ENCODE measurements around the gene BNIP5.
"Not testable (repeated sequence)": the region's sequence is repeated elsewhere in the genome, so short reads cannot be mapped to it uniquely, and the experiment has no call there.

BNIP5 gene

DNA sequence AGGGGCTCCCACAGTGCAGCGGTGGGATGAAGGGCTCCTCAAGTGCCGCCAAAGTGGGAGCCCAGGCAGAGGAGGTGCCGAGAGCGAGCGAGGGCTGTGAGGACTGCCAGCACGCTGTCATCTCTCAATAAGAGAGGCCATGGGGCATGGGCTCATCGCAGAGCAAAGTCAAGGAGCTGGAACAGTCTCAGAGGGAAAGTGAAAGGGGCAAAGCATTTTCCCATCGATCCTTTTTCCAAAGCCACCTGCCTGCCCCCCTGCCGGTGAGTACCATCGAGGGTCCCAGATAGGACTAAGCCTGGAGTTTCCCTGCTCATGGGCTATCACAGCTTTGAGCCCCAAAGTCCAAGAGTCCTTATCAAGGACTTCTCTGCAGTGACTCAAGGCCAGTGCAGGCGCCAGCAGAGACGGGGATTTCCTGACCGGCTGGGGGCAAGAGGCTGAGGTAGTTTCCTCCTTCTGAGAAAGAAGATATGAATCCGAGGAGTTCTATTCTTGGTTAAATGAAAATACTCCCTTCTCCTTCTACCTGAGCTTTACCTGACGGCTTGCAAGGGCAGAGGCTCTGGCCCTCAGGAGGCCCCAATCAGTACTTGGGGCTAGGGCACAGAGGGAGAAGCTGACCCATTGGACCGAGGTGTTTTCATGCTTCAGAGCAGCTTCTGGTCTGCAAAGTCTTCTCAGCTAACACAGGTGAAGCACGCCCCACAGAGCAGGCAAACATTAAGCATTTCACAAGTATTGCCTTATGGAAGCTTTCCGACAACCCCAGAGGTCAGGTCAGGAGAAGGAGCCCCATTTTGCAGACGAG, 28.2 kb upstream of the BNIP5 start:
- no peak for DNase-seq

DNA sequence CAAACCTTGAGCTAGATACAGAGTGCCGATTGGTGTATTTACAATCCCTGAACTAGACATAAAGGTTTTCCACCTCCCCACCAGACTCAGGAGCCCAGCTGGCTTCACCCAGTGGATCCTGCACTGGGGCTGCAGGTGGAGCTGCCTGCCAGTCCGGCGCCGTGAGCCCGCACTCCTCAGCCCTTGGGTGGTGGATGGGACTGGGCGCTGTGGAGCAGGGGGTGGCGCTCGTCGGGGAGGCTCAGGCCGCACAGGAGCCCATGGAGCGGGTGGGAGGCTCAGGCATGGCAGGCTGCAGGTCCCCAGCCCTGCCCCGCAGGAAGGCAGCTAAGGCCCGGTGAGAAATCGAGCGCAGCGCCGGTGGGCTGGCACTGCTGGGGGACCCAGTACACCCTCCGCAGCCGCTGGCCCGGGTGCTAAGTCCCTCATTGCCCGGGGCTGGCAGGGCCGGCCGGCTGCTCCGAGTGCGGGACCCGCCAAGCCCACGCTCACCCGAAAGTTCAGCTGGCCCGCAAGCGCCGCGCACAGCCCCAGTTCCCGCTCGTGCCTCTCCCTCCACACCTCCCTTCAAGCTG, 27.5 kb upstream of the BNIP5 start:
- not testable (repeated sequence) for DNase-seq

DNA sequence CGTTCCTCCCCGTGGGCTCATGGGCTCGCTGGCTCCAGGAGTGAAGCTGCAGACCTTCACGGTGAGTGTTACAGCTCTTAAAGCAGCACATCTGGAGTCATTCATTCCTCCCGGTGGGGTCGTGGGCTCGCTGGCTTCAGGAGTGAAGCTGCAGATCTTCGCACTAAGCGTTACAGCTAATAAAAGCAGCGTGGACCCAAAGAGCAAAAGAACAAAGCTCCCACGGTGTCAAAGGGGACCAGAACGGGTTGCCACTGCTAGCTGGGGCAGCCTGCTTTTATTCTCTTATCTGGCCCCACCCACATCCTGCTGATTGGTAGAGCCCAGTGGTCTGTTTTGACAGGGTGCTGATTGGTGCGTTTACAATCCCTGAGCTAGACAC, 26.7 kb upstream of the BNIP5 start:
- DNase-seq, result not testable (repeated sequence)

DNA sequence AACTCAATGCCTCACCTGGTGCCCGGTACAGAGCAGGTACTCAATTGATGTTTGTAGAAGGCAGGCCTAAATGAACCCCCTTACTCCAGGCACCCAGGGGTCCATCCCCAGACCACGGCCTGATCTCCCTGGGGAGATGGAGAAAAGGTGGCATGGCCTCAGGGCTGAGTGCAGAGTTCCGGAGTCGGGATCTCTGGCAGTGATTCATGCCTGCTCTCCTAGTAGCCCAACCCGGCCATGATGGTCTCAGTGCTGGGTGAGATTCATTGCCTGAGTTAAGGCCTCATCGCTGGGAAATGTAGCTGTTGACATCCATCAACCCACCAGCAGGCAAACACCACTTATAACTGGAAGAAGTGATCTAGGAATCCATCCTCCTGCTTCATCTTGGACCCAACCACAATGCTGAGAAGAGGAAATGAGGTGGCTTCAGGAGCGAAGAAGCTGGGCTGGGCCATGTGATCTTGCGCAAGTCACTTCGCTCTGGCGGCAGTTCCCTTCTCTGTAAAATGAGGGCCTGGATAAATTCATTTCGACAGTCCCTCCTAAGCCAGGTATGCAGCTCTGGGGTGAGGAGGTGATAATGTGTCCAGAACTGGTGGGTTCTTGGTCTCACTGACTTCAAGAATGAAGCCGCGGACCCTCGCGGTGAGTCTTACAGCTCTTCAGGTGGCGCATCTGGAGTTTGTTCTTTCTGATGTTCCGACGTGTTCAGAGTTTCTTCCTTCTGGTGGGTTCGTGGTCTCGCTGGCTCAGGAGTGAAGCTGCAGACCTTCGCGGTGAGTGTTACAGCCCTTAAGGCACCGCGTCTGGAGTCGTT, 26.1 kb upstream of the BNIP5 start:
- DNase-seq, result no peak

DNA sequence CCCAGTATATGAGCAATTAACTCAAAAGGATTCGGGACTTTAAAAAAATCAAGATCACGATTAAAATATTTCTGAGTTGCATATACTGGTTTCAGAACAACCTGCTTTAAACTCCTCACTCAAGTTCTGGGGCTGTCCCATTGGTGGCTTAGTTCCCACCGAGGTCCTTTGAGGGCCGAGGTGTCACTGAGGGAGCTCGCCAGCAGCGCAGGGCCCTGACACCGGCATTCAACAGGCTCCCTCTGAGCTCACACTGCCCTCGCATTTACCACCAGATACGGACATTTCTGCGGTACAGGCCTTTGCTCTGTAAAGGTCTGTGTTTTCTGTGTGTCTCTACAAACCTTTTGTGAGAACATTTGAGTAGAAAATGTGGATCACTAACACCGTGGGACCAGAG, 24.4 kb upstream of the BNIP5 start:
- DNase-seq, result no peak

DNA sequence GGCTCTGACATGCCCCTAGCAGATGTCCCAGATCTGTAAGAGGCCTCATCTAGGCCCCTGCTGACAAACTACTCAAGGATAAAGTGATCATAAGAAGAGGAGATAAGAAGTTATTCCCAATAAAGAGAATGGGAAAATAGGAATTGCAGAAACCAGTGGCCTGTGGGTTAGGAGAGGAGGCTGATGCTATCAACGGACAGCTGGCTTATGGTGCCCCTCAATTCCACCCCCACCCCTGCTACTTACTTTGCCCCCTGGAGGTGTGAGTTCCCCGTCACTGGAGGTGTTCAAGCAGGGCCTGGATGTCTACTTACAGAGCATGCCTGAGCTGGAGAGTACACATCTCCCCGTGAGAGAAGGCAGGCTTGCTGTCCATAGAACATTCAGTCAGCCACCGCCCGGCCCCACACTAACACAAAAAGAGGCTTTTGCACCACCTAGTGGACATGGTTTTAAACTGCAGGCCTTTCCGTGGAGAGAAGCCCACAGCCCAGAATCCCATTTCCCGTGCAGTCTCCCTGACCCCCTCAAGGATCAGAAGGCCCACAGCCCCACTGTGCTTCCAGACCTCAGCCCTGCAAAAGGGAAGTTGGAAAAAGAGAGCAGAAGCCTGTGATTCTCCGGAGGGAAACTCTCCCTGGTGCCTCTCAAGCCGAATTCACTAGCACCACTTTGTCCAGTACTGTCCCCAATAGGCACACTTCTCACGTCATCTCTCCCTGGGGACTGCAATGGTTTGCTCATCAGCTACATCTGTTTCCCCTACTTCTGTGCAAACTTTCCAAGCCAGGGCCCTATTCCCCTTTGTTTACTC, 23.8 kb upstream of the BNIP5 start:
- peak; percentile 32 for DNase-seq

DNA sequence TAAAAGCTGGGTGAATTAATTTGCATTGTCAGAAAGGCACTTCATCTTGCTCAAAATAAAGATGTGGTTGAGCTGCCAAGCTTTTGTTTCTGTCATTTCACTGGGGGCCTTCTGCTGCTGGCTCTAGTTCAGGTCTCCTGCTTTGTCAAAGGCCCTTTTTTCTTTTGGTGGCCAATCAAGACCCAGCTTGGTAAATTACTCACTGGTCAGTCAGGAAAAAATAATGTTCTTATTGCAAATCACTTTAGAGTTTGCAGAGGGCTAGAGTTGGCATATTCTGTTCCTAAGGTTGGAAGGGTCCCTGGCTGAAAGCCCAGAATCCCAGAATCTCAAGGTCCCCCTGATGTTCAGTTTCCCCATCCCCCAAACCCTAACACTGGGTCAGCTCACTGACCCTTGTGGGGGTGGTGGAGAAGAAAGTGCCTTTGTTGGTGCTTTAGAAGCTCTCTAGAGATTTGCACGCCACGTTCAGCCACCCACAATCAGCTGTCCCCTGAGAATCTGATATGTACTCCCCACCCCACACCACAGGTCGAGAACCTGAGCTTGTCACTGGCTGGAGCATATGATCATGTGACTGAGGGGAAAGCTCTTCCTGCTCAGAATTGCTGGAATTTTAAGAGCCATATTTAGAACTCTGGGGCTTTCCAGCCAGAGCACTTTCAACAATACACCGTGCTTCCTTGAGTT, 21.7 kb upstream of the BNIP5 start:
- peak; percentile 45 for DNase-seq

DNA sequence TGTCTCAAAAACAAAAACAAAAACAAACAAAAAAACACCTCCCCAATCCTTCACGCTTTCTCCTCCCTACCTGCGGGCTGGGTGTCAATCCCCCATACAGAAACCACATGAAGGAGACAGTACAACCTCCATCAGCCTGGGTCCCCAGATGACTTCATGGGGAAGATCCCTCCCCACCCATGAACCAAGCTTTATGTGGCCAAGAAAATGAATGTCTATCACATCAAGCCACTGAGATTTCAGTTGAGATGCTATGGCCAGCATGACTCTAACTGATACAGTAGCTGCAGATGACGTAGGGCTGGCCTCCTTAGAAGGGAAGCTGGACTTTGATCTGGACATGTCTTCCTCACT, 21.2 kb upstream of the BNIP5 start:
- DNase-seq, result no peak

DNA sequence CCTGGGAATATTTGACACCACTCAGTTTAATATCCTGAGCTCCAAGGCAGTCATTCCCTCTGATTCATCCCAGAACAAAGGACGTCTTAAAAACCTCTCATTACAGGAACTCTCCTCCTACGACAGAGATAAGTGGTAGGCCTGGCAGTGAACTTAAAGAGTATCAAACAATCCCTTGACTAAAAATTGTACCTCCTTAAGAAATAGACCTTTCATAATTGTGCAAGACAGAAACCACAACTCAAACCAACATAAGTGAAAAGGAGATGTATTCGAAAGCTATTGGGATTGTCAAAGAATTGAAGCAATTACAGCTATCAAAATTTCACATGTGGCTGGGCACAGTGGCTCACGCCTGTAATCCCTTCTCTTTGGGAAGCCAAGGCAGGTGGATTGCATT, 19.1 kb upstream of the BNIP5 start:
- DNase-seq, result no peak

DNA sequence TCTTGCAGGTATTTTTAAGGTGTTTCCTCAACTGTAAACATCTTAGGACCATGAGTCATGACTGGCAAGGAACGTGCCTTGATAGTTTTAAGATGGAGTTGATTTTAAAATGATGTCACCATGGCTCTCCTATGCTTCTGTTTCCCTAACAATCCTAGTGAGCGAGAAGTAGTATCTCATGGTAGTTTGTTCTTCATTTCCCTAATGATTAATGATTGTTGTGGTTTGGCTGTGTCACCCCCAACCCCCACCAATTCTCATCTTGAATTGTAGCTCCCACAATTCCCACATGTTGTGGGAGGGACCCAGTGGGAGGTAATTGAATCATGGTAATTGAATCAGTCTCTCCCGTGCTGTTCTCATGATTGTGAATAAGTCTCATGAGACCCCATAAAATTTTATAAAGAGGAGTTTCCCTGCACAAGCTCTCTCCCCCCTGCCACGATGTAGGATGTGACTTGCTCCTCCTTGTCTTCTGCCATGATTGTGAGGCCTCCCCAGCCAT, 16.8 kb upstream of the BNIP5 start:
- DNase-seq, result no peak

DNA sequence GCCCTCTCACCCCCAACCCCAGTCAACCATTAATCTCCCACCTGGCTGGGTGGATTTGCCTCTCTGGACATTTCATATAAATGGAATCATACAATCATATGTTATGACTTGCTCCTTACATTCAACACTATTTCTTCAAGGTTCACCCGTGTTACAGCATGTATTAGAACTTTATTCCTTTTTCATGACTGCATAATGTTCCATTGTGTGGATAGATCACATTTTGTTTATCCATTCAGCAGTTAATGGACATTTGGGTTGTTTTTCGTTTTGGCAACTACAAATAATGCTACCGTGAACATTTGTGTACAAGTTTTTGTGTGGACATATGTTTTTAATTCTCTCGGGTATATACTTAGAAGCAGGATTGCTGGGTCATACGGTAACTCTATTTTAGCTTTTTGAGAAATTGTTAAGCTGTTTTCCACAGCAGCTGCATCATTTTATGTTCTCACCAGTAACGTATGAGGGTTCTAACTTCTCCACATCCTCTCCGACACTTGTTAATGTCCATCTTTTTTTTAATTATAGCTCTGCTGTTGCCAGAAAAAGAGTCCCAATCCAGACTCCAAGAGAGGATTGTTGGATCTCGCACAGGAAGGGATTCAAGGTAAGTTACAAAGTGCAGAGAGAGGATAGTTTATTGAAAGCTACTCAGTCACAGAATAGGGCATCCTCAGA, 15.9 kb upstream of the BNIP5 start:
- no peak for DNase-seq

DNA sequence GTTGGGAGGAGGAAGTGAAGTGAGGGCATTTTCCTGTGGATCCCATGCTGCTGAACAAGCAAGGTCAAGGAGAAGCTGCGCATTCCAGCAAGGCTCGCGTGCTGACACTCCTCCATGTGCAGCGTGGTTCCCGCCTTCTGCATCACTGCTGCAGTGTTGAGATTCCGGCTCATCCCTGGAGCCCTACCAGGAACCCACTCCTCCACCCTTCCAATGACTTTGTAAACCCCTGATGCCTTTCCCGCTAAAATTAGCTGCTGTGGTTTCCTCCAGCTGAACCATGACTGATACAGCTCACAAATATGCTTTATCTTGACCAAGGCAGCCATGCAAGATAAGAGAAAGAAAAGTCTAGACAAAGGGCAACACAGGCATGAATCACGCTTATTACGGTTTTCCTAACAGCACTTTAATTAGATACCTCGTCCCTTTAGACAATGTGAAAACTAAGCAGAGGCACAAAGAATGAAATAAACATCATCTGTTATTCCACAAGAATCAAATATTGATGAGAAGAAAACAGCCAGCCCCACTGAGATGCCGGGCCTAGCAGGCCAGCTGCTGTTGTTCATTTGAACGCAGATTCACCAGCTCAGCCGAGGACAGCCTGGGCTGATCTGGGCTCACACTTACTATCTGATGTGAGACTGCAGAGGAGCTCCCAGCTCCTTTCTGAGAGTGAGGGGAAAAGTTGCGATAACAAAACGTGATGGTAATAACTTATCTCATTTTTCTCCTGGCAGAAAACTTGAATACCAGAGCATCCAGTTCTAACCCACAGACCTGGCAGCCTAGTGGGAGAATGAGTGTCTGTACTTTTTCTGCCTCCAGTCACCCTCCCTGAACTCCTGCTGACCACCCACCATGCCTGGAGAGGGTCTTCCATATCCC, 14.2 kb upstream of the BNIP5 start:
- no peak for DNase-seq

DNA sequence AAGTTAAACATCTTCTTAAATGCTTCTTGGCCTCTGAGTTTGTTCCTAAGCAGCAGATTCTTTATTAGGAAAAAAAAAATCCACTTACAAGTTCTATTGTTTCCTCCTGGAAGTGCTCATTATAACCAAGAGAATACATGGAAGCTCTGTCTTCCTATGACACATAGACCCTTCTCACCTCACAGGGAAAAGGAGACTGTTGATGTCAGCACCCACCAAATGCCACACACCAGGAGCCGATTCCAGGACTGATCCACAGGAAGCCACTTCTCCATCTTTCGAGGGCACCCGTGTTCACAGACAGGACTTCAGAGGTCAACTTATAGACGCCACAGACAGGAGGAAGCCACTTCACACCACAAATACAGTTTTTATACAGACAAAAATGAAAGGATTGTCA, 13.4 kb upstream of the BNIP5 start:
- no peak for DNase-seq

DNA sequence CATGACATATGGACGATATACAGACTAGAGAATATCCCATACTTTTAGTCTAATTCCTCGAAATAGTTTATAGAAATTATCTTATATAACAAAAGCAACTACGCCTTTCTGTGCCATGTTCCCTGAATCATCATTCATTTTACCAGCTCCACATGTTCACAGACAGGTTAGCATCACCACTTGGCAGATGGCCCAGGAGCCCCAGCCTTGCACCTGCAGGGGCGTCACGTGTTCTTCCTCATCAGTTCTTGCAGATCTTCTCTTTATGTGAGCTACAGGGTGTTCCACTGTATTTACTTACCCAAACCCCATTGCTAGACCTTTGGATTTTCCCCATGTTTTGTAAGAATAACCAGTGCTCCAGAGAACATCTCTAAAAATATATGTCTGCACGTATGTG, 12.6 kb upstream of the BNIP5 start:
- DNase-seq, result peak; percentile 80

DNA sequence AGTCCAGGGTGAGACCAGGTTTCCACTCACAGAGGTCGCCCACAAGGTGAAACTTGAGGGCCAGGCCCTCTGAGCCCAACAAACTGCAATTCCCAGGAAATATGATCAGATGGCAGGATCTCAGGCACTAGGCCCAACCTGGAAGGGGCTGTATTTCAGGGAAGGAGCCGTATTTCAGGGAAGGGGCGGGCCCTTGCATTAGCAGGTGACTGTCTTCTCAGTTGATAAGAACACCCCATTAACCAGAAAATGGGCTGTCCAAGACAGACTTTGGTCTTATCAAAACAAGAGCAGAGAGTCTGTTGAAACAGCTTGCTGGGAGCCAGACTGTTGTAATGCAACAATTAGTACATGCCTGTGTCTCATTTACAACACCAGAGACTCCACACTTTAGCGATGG, 10.9 kb upstream of the BNIP5 start:
- no peak for DNase-seq

DNA sequence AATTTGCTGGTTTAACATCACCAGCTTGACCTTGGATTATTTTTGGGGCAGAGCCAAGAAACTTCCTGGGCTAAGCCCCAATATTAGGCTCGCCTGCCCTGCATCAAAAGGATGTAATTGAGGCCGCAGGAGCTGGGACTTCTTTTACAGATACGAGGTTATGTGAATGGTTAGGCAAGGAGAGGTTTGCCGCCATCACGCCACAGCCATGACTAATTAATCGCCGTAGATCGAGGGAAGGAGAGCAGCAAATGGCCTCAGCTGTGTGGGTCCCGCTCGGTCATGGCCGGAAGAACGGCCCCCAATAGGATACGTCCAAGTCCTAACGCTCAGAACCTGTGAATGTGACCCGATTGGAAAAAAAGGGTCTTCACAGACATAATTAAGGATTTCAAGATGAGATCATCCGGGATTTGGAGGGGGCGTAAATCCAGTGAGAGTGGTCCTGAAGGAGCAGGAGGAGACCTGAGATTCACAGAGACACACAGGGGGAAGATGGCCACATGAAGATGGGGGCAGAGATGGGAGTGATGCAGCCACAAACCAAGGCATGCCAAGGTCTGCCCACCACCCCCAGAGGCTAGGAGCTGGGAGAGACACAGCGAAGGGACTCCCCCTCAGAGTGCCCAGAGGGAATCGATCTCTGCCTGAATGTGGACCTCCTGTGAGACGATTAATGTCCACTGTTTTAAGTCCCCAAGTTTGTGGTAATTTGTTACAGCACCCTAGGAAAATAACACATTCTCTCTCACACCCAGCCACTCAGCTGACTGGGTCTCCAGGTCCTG, 10.0 kb upstream of the BNIP5 start:
- no peak for DNase-seq

DNA sequence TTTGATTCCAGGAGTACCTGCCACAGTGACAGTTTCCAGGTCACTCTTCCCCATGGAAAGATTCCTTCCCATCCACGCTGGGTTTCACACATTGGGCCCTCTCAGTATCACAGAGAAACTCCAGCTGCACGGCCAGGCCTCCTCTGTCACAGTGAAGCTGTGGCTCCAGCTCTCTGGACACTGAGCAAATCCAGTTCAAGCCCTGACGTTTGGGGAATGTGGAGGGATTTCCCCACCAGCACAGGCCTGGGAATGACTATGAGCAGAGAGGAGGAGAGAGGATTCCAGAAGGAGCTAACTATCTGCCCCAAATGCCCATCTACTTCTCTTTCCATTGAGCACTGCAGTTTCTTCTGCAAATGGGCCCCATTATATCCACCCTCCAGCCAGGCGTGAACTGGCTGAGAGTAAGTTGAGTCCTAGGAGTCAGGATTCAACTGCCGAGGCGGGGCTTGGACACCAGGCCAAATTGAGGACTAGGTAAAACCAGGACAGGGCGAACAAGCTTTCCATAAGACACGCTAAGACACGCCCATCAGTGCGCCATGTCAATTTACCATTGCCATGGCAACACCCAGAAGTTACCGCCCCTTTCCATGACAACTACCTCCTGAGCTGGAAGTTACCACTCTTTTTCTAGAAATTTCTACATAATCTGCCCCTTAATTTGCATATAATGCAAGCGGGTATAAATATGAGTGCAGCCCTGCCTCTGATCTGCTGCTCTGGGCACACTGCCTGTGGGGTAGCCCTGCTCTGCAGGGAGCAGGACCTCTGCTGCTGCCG, 9.2 kb upstream of the BNIP5 start:
- no peak for DNase-seq

DNA sequence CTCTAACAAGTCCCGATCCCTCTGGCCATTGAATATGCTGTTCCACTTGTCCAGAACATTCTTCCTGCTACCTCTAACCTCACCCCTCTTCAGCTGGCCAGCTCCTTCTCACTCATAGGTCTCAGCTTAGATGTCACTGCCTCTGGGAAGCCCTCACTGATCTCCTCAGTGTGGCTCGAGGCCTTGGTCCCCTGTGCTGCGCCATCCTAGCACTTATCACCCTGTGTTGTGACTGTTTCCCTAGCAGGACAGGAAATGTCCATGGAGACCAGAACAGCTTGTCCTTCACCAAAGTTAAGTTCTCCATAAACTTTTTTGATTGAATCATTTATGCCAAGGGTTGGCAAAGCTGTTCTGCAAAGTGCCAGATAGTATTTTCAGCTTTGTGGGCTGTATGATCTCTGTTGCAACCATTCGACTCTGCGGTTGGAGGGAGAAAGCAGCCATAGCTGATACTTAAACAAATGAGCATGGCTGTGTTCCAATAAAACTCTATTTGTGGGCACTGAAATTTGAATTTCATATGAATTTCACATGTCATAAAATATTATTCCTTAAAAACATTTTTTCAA, 6.5 kb upstream of the BNIP5 start:
- no peak for DNase-seq

Data from NCI-H1436 treated with DMSO at 0.1 percent for 48 hours (cell line).